Peyer's patch (tissue), 4 donors: ENCODE data around the gene SENP2.

Experiments used
- CTCF ChIP-seq, 6 experiments: fragments of 450-650 bp in 4 of 6; fragments of 200-600 bp in 2 of 6; sonication (generic) in 1 of 6; IDR thresholded peaks; one replicate each; pipeline ENCODE4 v1.5.1; 2017 to 2019; ENCODE audit warnings: antibody characterized with exemption in 6 of 6, mild to moderate bottlenecking in 3 of 6, moderate library complexity in 1 of 6
- POLR2A ChIP-seq, 2 donors: fragments of 450-650 bp; IDR thresholded peaks; one replicate each; pipeline ENCODE4 v1.5.1; 2017; ENCODE audit warnings: antibody characterized with exemption in 2 of 2, mild to moderate bottlenecking in 2 of 2, moderate library complexity in 2 of 2

GRCh38 chr3:185631108-185631507, 45.0 kb downstream of the SENP2 start:
- TF ChIP-seq CTCF (IDR thresholded peaks at IDR 0.05) (no peak), POLR2A (IDR thresholded peaks at IDR 0.05) (no peak)
